ENCODE measurements around the gene POLR2M.

DNA sequence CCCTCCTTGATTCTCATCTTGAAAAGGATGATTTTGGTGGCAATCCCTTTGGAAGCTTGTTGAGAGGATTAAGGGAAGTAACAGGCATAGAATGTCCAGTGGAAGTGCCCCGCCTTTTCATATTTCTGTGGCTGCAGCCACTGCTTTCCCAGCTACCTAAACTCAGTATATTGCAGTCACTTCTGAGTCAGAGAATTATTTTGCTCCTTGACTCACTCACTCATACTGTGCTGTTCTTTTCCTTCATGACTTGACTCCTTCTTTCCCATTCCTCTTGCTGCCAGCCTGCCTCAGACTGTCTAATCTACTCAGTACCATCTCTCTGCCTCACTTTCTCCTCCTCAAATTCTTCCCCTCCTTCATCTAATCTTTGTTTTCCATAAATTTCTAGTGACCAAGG is 26.5 kb upstream of the POLR2M start:
- TF ChIP-seq POLR2AphosphoS5 (IDR thresholded peaks at IDR 0.05; ENCODE audit: insufficient read depth, low read depth, low read length) (no peak), POLR2A (IDR thresholded peaks at IDR 0.05; ENCODE audit: low read depth, low read length) (no peak), CTCF (IDR thresholded peaks at IDR 0.05; ENCODE audit: extremely low read depth in 1 of 2, insufficient read depth in 1 of 2, low read depth in 1 of 2, low read length in 2 of 2) (no peak), EZH2 (IDR thresholded peaks at IDR 0.05; ENCODE audit: borderline replicate concordance, low read depth, low read length, severe bottlenecking) (no peak), MYC (IDR thresholded peaks at IDR 0.05; ENCODE audit: low read depth, low read length) (no peak), JUN (IDR thresholded peaks at IDR 0.05; ENCODE audit: borderline replicate concordance, insufficient read depth, insufficient read length, low read depth) (no peak)
- TF ChIP-seq, protein P1, sequence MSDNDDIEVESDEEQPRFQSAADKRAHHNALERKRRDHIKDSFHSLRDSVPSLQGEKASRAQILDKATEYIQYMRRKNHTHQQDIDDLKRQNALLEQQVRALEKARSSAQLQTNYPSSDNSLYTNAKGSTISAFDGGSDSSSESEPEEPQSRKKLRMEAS (IDR thresholded peaks at IDR 0.05; ENCODE audit: insufficient read depth, insufficient read length): no peak
